Measurements from ENCODE around the gene SH3BP1. TPM values are rescaled to one million over a fixed set of nuclear protein-coding genes. Genes with fewer than 3 reads are reported as not detected.

SH3BP1 gene
- total and polyA plus RNA-seq, 2 of the 13 experiments (the other 11 are each of a cell fraction or from before 2014, with no cell fraction given) = 8.4 to 18.5 TPM

GRCh38 chr22:37658133-37659065 lies 18.9 kb downstream of the SH3BP1 start, which contains the start of gene PDXP (continued):
- peak; percentile 78 for TF ChIP-seq SAP130 (CRISPR knock-in tag; IDR thresholded peaks at IDR 0.05; ENCODE audit: low read depth)
- no peak for TF ChIP-seq ZBTB3 (CRISPR knock-in tag; IDR thresholded peaks at IDR 0.05; ENCODE audit: borderline replicate concordance, low read depth)
- TF ChIP-seq GABPB1 (CRISPR knock-in tag; IDR thresholded peaks at IDR 0.05) = peak; percentile 78
- peak; percentile 51; the same call in 1 of the 2 replicates for TF ChIP-seq PHF20 (CRISPR knock-in tag; IDR thresholded peaks at IDR 0.05)
- no peak for TF ChIP-seq ZNF17 (CRISPR knock-in tag; IDR thresholded peaks at IDR 0.05)
- no peak for TF ChIP-seq ZNF331 (CRISPR knock-in tag; IDR thresholded peaks at IDR 0.05)
- no peak for TF ChIP-seq DZIP1 (CRISPR knock-in tag; IDR thresholded peaks at IDR 0.05)
- TF ChIP-seq ZNF138 (CRISPR knock-in tag; IDR thresholded peaks at IDR 0.05; ENCODE audit: low read depth) = 0 out of 2 replicates have a peak, but pooled peaks have one; percentile 10
- peak; percentile 37; the same call in 1 of the 2 replicates for TF ChIP-seq ZNF574 (CRISPR knock-in tag; IDR thresholded peaks at IDR 0.05)
- no peak for TF ChIP-seq ZNF550 (CRISPR knock-in tag; IDR thresholded peaks at IDR 0.05; ENCODE audit: borderline replicate concordance)
- TF ChIP-seq ZNF34 (CRISPR knock-in tag; IDR thresholded peaks at IDR 0.05; ENCODE audit: borderline replicate concordance) = no peak
- TF ChIP-seq BORCS8-MEF2B (CRISPR knock-in tag; IDR thresholded peaks at IDR 0.05) = no peak
- TF ChIP-seq DBP (CRISPR knock-in tag; IDR thresholded peaks at IDR 0.05; ENCODE audit: not compliant biosample characterization) = no peak
- TF ChIP-seq RORA (CRISPR knock-in tag; IDR thresholded peaks at IDR 0.05) = no peak
- TF ChIP-seq ZFP62 (CRISPR knock-in tag; IDR thresholded peaks at IDR 0.05) = no peak
- no peak for TF ChIP-seq RXRA (CRISPR knock-in tag; IDR thresholded peaks at IDR 0.05)
- TF ChIP-seq HDAC6 (IDR thresholded peaks at IDR 0.05; ENCODE audit: low read depth, low read length) = no peak
- no peak for TF ChIP-seq PLSCR1 (CRISPR knock-in tag; IDR thresholded peaks at IDR 0.05; ENCODE audit: borderline replicate concordance)
- 0 out of 2 replicates have a peak, but pooled peaks have one; percentile 3 for TF ChIP-seq STAG1 (CRISPR knock-in tag; IDR thresholded peaks at IDR 0.05)

All from HepG2 (cell line).